Gastroesophageal sphincter (tissue), 4 donors: ENCODE data around the gene SMARCB1. TPM values are rescaled to one million over a fixed set of nuclear protein-coding genes. Genes with fewer than 3 reads are reported as not detected.

Source experiments
- ATAC-seq: fragments of 150-250 bp; one replicate; pipeline ENCODE4 v1.9.1; 2016; ENCODE audit warnings: mild to moderate bottlenecking, moderate library complexity
- H3K27ac ChIP-seq, 4 donors: fragments of 200-600 bp; sonication (generic) in 3 of 4; 1 replicate in 3 of 4; 2 replicates in 1 of 4; pipeline ENCODE4 v1.5.1; 2016 to 2019
- H3K27me3 ChIP-seq: fragments of 200-600 bp; sonication (generic); one replicate; pipeline ENCODE4 v1.5.1; 2019
- H3K36me3 ChIP-seq, 2 donors: fragments of 200-600 bp; sonication (generic); one replicate each; pipeline ENCODE4 v1.5.1; 2019; ENCODE audit warnings: control low read depth in 1 of 2
- H3K4me1 ChIP-seq, 3 donors: fragments of 200-600 bp; sonication (generic); 1 replicate in 2 of 3; 2 replicates in 1 of 3; pipeline ENCODE4 v1.5.1; 2016 to 2019; ENCODE audit warnings: control low read depth in 2 of 3
- H3K4me3 ChIP-seq, 2 donors: fragments of 200-600 bp; sonication (generic); one replicate each; pipeline ENCODE4 v1.5.1; 2019; ENCODE audit warnings: mild to moderate bottlenecking in 1 of 2, moderate library complexity in 1 of 2
- H3K9me3 ChIP-seq, 3 donors: fragments of 200-600 bp; sonication (generic); one replicate each; pipeline ENCODE4 v1.5.1; 2017 to 2019; ENCODE audit warnings: control low read depth in 2 of 3
- EP300 ChIP-seq: sonication (generic); formaldehyde crosslinking; IDR thresholded peaks from one replicate; pipeline ENCODE4 v1.6.1; 2017; ENCODE audit warnings: antibody characterized with exemption, mild to moderate bottlenecking
- POLR2A ChIP-seq, 2 donors: fragments of 450-650 bp; IDR thresholded peaks; one replicate each; pipeline ENCODE4 v1.6.1; 2017; ENCODE audit warnings: antibody characterized with exemption in 2 of 2, mild to moderate bottlenecking in 2 of 2, moderate library complexity in 1 of 2
- POLR2AphosphoS5 ChIP-seq: sonication (generic); formaldehyde crosslinking; IDR thresholded peaks from one replicate; pipeline ENCODE4 v1.6.1; 2017; ENCODE audit warnings: antibody characterized with exemption
- WGBS, 2 donors: methylation state at CpG; one replicate each; pipeline ENCODE4 v1.1.5; 2018; ENCODE audit warnings: low coverage in 1 of 2; 5-methylcytosine and 5-hydroxymethylcytosine counted together
- total RNA-seq, 4 donors: library from RNA; depleted of rRNA; stranded (reverse); fragments of >200 nt; gene quantifications; one replicate each; pipeline ENCODE4 v1.1.0, GENCODE V29; 2016
- TF ChIP-seq, protein P1 (sequence below), 4 experiments: fragments of 200-600 bp in 2 of 4; fragments of 450-650 bp in 2 of 4; sonication (generic) in 1 of 4; IDR thresholded peaks; one replicate each; pipeline ENCODE4 v1.5.1; 2017 to 2019; ENCODE audit warnings: antibody characterized with exemption in 4 of 4, mild to moderate bottlenecking in 2 of 4, moderate library complexity in 2 of 4

Gene SMARCB1
- total RNA-seq, 4 donors from 2014 or later = 27.9 to 58.8 (median 32.7) TPM

GRCh38 chr22:23800297-23801237 is 13.8 kb downstream of the SMARCB1 start:
- no peaks in the 10 kb centered on the region for H3K27me3 ChIP-seq
- ATAC-seq = no peak
- H3K4me3 ChIP-seq = no peak overlapping the region
- 88 to 91% methylated on average over 5 to 14 of the region's 18 CpGs for WGBS, 2 donors
- no peak for TF ChIP-seq EP300
- TF ChIP-seq POLR2AphosphoS5 = no peak
- TF ChIP-seq POLR2A (IDR thresholded peaks at IDR 0.05) = no peak
- TF ChIP-seq, protein P1, sequence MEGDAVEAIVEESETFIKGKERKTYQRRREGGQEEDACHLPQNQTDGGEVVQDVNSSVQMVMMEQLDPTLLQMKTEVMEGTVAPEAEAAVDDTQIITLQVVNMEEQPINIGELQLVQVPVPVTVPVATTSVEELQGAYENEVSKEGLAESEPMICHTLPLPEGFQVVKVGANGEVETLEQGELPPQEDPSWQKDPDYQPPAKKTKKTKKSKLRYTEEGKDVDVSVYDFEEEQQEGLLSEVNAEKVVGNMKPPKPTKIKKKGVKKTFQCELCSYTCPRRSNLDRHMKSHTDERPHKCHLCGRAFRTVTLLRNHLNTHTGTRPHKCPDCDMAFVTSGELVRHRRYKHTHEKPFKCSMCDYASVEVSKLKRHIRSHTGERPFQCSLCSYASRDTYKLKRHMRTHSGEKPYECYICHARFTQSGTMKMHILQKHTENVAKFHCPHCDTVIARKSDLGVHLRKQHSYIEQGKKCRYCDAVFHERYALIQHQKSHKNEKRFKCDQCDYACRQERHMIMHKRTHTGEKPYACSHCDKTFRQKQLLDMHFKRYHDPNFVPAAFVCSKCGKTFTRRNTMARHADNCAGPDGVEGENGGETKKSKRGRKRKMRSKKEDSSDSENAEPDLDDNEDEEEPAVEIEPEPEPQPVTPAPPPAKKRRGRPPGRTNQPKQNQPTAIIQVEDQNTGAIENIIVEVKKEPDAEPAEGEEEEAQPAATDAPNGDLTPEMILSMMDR (IDR thresholded peaks at IDR 0.05) = no peak
- peaks cover 0 to 92% of the 10 kb centered on the region in 2 donors for H3K36me3 ChIP-seq
- H3K27ac ChIP-seq = no peak overlapping the region
- no peaks in the 10 kb centered on the region for H3K4me1 ChIP-seq
- H3K9me3 ChIP-seq = no peaks in the 10 kb centered on the region

GRCh38 chr22:23801238-23801821 is 14.6 kb downstream of the SMARCB1 start:
- 75 to 80% methylated on average over 8 to 10 of the region's 11 CpGs for WGBS, 2 donors
- Histone ChIP-seq H3K4me1 (no peaks in the 10 kb centered on the region), H3K4me3 (no peak overlapping the region), H3K36me3 (peaks cover 0 to 92% of the 10 kb centered on the region in 2 donors), H3K27ac (no peak overlapping the region), H3K27me3 (no peaks in the 10 kb centered on the region), H3K9me3 (no peaks in the 10 kb centered on the region)
- TF ChIP-seq POLR2A (IDR thresholded peaks at IDR 0.05) (no peak), EP300 (no peak), POLR2AphosphoS5 (no peak)
- TF ChIP-seq, protein P1 (IDR thresholded peaks at IDR 0.05) = no peak
- ATAC-seq = no peak

DNA sequence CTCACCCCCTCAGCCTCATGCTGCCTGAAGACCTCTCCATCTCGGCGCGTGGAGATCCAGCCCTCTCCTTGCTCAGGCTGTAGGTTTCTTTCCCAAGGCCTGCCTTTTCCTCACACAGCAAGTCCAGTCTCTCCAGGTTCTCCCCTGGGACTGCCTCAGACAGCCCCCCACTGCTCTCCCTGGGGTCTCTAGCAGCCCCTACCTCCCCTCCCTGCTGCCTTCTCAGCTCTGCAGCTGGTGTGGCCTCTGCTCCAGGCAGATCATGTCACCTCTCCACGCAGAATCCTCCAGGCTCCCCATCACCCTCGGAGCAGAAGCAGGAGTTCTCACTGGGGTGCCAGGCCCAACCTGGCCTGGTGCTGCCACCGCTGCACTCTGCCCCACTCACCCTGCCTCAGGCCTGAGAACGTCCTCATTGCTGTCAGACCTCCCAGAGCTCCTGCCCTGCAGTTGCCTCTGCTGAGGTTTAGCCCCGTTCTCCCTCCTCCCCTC is 15.2 kb downstream of the SMARCB1 start:
- no peaks in the 10 kb centered on the region for H3K4me1 ChIP-seq
- no peak overlapping the region for H3K27ac ChIP-seq
- H3K4me3 ChIP-seq = no peak overlapping the region
- H3K36me3 ChIP-seq = peaks cover 0 to 92% of the 10 kb centered on the region in 2 donors
- TF ChIP-seq EP300 = no peak
- no peak for TF ChIP-seq POLR2A (IDR thresholded peaks at IDR 0.05)
- no peak for TF ChIP-seq POLR2AphosphoS5
- TF ChIP-seq, protein P1 (IDR thresholded peaks at IDR 0.05) = no peak
- ATAC-seq = no peak
- H3K27me3 ChIP-seq = no peaks in the 10 kb centered on the region
- H3K9me3 ChIP-seq = no peaks in the 10 kb centered on the region
- WGBS, 2 donors = 86 to 96% methylated on average over 2 to 7 of the region's 8 CpGs

DNA sequence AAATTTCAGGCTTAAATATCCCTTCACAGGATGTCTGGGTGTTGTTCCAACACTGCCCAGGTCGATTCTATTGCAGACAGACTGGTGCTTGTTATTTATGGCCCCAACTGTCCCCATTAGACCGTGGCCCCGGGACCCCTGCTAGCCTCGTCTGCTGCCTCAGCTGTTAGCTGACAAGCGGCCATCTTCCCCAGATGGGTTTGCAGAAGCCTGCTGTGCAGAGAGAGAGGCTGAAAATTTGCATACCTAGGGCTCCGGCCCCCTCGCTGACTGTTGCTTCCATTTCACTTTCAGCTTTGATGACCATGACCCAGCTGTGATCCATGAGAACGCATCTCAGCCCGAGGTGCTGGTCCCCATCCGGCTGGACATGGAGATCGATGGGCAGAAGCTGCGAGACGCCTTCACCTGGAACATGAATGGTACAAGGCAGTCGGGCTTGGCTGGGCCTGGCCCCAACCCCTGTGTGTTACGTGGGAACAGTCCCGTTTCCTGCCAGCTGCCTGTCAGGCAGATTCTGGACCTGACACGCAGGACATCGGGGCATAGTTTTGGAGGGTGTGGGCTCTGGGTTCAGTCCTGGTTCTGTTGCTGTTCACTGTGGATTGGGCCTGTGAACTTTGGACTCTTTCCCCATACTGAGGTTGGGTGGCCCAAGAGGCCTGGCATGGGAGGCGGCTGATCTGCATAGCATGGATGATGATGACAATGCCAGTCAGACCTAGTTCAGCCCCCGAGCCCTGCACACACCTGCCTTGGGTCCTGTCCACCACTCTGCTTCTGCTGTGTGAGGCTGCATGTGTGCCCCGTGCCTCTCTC is 16.4 kb downstream of the SMARCB1 start:
- TF ChIP-seq POLR2A (IDR thresholded peaks at IDR 0.05) = no peak
- no peak for TF ChIP-seq POLR2AphosphoS5
- no peak for TF ChIP-seq EP300
- TF ChIP-seq, protein P1 (IDR thresholded peaks at IDR 0.05) = no peak
- no peak for ATAC-seq
- WGBS, 2 donors = 42 to 82% methylated on average over 2 to 9 of the region's 21 CpGs

More for the DNA sequence above, 16.4 kb downstream of the SMARCB1 start:
- Histone ChIP-seq H3K4me3 (no peak overlapping the region), H3K4me1 (no peaks in the 10 kb centered on the region), H3K9me3 (no peaks in the 10 kb centered on the region), H3K36me3 (peaks cover 0 to 98% of the 10 kb centered on the region in 2 donors), H3K27ac (no peak overlapping the region), H3K27me3 (no peaks in the 10 kb centered on the region)
